DMS114 treated with DMSO at 0.1 percent for 48 hours (cell line): Measurements from ENCODE around the gene NPAS3.

Source experiments
- DNase-seq: peaks from one replicate; lab custom pipeline; 2025; ENCODE audit not compliant: unreplicated experiment; lab: John Stamatoyannopoulos, UW

The NPAS3 gene

DNA sequence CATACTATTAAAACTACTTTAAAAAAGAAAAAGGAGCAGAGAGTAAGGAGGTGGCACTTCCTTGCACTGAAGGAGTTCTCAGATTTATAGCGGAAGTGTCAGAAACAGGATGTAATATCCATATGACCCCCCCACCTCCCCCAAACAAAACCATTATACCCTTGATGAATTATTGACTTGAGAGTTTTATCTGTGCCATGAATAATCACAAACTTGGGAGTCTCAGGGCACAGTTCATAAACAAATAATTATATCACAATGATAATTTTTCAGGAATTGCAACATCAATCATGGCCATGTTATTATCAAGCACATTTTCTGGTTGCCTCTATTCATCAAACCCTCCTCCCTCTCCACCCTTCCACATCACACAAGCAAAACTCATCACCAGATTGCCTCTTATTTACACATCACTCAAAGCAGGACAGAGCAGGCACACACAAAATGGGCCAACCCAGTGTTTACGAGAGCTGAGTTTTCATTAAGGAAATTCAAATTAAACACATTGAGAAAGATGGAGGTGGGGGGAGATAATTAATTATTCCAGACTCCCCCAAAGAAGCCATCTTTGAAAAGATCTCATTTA, 870.8 kb downstream of the NPAS3 start:
- no peak for DNase-seq

DNA sequence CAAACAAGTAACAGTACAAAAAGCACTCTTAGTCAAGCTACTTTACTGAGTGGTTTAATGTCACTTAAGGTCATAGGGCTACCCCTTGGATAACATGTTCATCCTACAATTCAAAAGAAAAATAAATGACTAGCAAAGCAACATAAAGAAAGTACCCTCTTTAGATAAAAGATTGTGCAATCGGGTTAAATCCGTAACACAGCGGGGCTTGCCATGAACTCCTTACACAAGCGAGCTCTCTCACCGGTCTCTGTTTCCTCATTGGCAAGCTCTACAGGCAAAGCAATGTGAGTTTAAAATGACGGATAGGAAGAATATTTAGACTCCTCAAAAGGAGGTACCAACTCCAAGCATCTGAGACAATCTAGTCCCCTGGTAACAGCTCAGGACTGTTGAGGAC, 871.6 kb downstream of the NPAS3 start:
- no peak for DNase-seq

- DNase-seq, result no peak
Observed at GRCh38 chr14:33811721-33812120, 873.0 kb downstream of the NPAS3 start.

- no peak for DNase-seq
Observed at GRCh38 chr14:33812181-33812580, 873.5 kb downstream of the NPAS3 start.

- DNase-seq, result no peak
Observed at GRCh38 chr14:33812601-33813000, 873.9 kb downstream of the NPAS3 start.

DNA sequence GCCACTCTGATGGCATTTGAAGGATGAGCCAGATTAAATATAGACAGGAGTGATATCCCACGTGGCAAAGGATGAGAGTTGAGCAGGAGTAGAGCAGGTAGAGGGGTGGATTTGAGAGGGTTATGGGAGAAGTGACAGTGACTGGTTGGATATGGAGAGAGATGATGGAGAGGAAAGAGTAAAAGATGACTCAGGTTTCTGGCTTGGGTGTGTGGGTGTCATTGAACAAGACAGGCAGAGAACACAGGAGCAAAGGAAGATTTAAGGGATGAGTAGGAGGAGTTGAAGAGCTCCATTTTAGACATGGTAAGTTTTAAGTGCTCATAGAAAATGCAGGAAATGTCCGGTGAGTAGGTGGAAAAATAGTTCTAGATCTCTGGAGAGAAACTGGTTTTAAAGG, 875.3 kb downstream of the NPAS3 start:
- DNase-seq, result no peak

DNA sequence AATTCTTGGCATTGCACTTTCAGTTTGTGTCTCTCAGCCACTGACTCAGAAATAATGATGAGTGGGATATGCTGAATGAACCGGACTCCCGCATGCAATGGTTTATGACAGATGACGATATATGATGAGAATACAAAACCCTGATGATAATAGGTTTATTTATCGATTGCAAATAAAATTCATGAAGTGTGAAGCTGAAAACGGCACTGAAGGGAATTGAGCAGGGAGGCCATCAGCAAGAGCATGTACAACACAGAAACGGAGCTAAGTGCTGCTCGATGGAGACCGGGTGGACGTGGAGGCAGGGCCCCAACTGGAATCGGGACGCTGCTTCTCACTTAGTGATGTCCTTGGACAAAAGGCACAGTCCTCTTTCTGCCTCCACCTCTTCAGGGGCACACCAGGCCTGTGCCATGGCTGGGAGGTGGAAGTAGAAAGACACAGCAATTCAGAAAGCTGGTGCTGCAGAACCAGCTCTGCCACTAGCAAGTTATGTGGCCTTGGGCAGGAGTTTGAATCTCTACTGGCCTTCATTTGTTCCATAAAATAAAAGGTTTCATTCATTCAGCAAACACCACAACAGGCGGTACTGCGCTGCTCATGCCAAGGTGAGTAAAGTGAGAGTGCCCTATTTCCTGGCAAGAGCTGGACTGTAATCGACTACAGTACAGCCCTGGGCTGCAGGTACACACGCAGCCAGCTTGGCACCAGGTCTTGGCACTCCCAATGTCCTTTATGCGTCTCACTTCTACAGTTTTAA, 895.2 kb downstream of the NPAS3 start:
- DNase-seq, result no peak

- DNase-seq, result no peak
Observed at GRCh38 chr14:33834466-33835260, 896.0 kb downstream of the NPAS3 start.

DNA sequence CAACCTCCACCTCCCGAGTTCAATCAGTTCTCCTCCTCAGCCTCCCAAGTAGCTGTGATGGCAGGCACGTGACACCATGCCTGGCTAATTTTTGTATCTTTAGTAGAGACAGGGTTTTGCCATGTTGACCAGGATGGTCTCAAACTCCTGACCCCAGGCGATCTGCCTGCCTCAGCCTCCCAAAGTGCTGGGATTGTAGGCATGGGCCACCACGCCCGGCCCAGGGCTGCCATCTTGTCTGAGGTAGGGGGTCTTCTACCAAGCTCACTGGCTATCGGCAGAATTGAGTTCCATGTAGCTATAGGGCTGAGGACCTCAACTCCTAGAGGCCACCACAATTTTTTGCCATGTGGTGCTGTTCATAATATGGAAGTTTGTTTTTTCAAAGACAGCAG, 896.6 kb downstream of the NPAS3 start:
- no peak for DNase-seq

GRCh38 chr14:33835677-33836076, 897.0 kb downstream of the NPAS3 start:
- no peak for DNase-seq

GRCh38 chr14:33836203-33836899, 897.7 kb downstream of the NPAS3 start:
- no peak for DNase-seq

DNA sequence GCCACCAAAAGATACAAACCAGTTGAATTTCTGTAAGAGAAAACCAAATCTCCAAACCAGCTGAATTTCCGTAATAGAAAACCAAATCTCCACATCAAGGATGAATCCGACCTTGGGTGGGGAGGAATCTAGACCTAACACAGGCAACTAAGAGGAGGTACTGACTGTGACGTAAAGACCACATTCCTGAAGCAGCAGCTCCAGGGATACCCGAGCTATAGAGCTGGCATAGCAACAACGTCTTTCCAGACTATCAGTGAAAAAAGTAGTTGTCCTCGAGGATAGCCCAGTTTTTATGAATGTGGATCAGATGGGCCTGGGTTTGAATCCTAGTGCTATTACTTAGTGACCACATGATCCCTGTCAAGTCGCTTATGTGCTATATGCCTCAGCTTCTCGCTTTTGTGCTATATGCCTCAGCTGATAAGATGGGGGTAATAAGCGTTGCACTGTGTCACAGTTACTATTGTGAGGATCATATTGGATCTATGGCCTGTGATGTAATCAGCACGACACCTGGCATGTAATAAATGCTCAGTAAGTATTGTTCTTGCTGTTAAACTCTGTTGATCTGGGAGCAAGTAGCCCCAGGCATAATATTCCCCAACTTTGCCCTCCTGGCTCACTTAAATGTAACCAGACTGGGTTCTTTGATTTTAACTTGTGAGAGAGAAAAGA, 898.4 kb downstream of the NPAS3 start:
- no peak for DNase-seq

DNA sequence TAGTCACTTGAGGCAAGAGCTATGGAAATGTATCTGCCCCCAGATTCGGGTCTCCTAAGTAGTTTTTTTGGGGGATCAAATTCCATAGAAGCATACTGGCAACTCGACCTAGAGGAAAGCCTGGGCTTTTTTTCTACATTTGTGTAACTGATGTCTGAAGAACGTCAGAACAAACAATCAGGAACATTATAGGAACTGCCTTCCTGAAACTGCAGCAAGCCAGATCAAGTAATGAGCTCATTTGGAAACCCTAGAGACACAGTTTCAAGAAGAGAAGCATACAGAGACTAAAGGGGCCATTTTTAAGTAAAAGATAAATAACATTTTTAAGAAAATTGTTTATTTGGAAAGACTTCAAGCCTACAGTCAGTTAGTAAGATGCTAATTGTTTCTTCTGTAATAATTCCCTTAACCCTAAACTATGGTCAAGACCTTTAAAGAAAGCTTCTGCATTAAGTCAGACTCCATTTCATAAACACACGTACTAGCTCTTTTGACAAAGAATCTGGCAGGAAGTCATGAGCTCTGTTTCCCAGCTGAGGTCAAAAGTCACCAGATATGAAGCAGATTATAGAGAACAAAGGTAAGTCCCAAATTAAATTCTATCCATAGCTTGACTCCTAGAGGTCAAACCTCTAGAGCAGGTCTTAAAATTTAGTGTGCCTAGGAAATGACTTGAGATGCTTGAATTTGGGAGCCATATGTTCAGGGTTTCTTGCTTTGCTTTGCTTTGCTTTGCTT, 899.4 kb downstream of the NPAS3 start:
- DNase-seq, result no peak

- DNase-seq, result peak; percentile 4
Observed at GRCh38 chr14:33839193-33840076, 900.8 kb downstream of the NPAS3 start.

DNA sequence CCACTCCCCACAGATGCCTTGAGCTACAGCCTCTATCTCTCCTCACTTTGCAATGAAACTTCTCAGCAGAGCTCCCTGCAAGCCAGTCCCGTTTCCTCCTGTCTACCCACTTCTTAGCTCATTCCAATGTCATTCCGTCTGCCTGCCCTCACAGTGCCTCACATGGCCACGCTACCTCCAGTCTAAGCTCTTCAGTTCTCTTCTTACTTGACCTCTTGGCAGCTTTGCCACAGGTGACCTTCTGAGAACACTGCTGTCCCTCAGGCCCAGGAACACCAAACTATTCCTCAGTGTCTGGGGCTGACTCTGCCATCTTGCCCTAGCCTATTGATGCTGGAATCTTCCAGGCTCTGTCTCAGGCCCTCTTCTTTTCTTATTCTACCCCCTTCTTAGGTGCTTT, 902.1 kb downstream of the NPAS3 start:
- no peak for DNase-seq

DNA sequence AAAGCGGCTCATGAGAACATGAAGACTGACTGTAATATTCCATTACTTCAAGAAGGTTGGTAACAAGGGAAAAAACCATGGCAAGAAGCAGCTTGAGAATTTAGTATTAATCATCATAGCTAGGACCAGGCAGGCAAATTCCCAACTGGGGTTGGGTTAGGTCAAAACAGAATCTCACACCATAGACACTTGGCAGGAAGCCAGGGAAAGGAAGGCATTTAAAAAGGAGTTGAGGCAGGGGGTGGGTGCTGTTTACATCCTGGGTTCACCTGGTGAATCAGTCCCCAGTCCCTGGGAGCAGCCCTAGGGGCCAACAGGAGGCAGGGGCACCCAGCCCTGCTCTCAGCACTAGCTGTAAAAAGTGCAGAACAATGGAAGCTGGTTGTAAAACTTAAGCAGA, 903.6 kb downstream of the NPAS3 start:
- no peak for DNase-seq

DNA sequence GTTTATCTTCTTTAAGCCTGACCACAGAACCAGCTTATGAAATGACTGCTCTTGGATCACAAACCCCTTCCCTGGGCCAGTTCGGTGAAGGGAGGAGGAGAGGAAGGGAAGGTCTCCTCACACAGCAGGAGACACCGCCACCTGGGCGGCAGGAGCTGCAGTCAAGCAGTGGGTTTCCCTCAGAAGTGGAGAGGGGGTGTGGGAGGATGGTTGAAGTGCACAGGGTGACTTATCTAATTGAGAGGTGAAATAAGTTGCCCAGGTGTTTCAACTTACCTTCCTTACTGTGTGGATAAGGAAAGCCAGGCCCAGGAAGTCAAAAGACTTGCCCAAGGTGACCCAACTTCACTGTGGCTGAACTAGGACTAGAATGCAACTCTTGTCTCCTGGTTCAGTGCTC, 905.4 kb downstream of the NPAS3 start:
- DNase-seq, result no peak

DNA sequence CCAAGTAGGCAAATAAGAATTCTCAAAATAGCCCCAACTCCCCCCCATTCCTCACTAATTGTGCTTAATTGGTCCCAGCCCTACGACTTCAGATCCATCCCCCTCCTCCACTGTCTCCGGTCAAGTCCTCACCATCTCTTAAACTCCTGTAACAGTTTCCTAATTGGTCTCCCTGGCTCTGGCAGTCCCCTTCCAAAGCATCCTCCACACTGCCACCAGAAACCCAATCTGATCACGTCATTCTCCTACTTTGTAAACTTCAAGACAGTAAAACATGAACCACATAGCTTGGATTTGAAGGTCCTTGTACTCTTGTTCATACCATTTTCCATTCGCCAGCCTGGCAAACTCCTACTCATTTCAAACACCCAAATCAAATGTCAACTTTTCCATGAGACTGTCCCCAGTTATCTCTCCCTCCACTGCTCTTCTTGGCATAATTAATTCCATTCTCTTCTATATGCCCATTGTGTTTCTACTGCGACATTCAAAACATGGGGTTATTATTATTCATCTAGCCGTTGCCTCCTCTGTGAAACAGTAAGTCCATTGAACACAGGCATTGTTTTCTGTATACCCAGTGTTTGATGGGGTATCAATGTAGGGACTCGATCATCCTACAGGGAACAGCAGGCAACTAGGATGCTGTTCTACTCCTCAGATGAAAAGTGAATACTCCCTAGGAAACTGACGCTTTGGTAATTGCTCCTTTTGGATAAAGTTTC, 907.6 kb downstream of the NPAS3 start:
- no peak for DNase-seq

DNA sequence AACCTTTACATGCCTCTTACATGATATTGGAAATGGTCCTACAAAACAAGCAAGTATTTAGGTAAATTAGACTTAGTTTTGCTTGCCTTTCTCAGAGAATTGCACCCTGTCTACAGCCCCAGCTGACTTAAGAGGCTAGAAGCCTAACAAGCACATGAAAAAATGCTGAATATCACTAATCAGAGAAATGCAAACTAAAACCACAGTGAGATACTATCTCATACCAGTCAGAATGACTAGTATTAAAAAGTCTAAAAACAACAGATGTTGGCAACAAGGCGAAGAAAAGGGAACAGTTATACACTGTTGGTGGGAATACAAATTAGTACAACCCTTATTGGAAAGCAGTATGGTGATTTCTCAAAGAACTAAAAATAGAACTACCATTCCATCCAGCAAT, 908.4 kb downstream of the NPAS3 start:
- no peak for DNase-seq
